GM18502 (cell line): ENCODE data around the gene SYS1.

Experiments
- ATAC-seq: cut with Tn5 transposase; IDR thresholded peaks from one replicate; pipeline ENCODE4 v1.9.1; 2021; ENCODE audit warnings: mild to moderate bottlenecking; ENCODE audit not compliant: unreplicated experiment, poor library complexity

The SYS1 gene

GRCh38 chr20:45354423-45355208 lies 8.3 kb upstream of the SYS1 start:
- no peak for ATAC-seq

GRCh38 chr20:45355209-45356084 lies 7.5 kb upstream of the SYS1 start:
- ATAC-seq: no peak

- no peak for ATAC-seq
Observed at GRCh38 chr20:45358282-45359068, 4.5 kb upstream of the SYS1 start.

GRCh38 chr20:45359069-45359405 lies 3.9 kb upstream of the SYS1 start:
- no peak for ATAC-seq

GRCh38 chr20:45359406-45360148 lies 3.4 kb upstream of the SYS1 start:
- ATAC-seq: no peak

GRCh38 chr20:45361793-45362192 lies 1.2 kb upstream of the SYS1 start:
- ATAC-seq: no peak

- ATAC-seq: no peak
Observed at GRCh38 chr20:45363611-45364492, 896 bp downstream of the SYS1 start.

GRCh38 chr20:45365444-45365970 lies 2.6 kb downstream of the SYS1 start:
- ATAC-seq: no peak

GRCh38 chr20:45366192-45366591 lies 3.2 kb downstream of the SYS1 start:
- ATAC-seq: no peak

GRCh38 chr20:45366631-45367030 lies 3.7 kb downstream of the SYS1 start:
- ATAC-seq: no peak

GRCh38 chr20:45367126-45367525 lies 4.2 kb downstream of the SYS1 start:
- ATAC-seq: no peak

GRCh38 chr20:45368221-45368980 lies 5.4 kb downstream of the SYS1 start:
- peak; percentile 80 for ATAC-seq

GRCh38 chr20:45370571-45371160 lies 7.7 kb downstream of the SYS1 start:
- no peak for ATAC-seq

- no peak for ATAC-seq
Observed at GRCh38 chr20:45372241-45372640, 9.3 kb downstream of the SYS1 start.

- no peak for ATAC-seq
Observed at GRCh38 chr20:45372646-45373352, 9.8 kb downstream of the SYS1 start.

- ATAC-seq: peak; percentile 65
Observed at GRCh38 chr20:45373353-45374100, 10.6 kb downstream of the SYS1 start.

- no peak for ATAC-seq
Observed at GRCh38 chr20:45374101-45374467, 11.1 kb downstream of the SYS1 start.
